HFFc6 (cell line): ENCODE data around the gene IGFN1. TPM values are rescaled to one million over a fixed set of nuclear protein-coding genes. Genes with fewer than 3 reads are reported as not detected.

ENCODE experiments used
- DNase-seq: peaks from one replicate; pipeline ENCODE4 v3.0.0-alpha.2; 2018
- H3K27ac Mint-ChIP-seq: 2 replicates; pipeline ENCODE4 v1.8.0; 2020; ENCODE audit warnings: mild to moderate bottlenecking, mixed read lengths
- H3K27me3 Mint-ChIP-seq: 2 replicates; pipeline ENCODE4 v1.8.0; 2021; ENCODE audit warnings: mild to moderate bottlenecking, moderate library complexity, mixed read lengths; ENCODE audit not compliant: insufficient read depth
- H3K36me3 Mint-ChIP-seq: 2 replicates; pipeline ENCODE4 v1.8.0; 2021; ENCODE audit warnings: low read depth, mixed read lengths
- H3K4me1 Mint-ChIP-seq: 2 replicates; pipeline ENCODE4 v1.8.0; 2020; ENCODE audit warnings: low read depth, mixed read lengths
- H3K4me3 Mint-ChIP-seq: 2 replicates; pipeline ENCODE4 v1.8.0; 2020; ENCODE audit warnings: mild to moderate bottlenecking, moderate library complexity, mixed read lengths
- H3K9me3 Mint-ChIP-seq: 2 replicates; pipeline ENCODE4 v1.8.0; 2020; ENCODE audit warnings: mild to moderate bottlenecking, mixed read lengths
- total RNA-seq, 6 experiments: library from RNA; stranded (reverse); fragmentation: NEBNext Ultra II Directional; extraction: Animal tissue kit (Norgen Biotek cat#: 25700); gene quantifications; 2 replicates in 1 of 6; 3 replicates in 5 of 6; pipeline ENCODE4 v1.2.3, GENCODE V29; 2021
- TF ChIP-seq, protein P1 (sequence below): fragments of 200-600 bp; sonication (generic); IDR thresholded peaks from 2 replicates; pipeline ENCODE4 v1.5.0; 2021; ENCODE audit warnings: antibody characterized with exemption, mild to moderate bottlenecking

The IGFN1 gene
- total RNA-seq, 6 experiments from 2014 or later, result not detected

DNA sequence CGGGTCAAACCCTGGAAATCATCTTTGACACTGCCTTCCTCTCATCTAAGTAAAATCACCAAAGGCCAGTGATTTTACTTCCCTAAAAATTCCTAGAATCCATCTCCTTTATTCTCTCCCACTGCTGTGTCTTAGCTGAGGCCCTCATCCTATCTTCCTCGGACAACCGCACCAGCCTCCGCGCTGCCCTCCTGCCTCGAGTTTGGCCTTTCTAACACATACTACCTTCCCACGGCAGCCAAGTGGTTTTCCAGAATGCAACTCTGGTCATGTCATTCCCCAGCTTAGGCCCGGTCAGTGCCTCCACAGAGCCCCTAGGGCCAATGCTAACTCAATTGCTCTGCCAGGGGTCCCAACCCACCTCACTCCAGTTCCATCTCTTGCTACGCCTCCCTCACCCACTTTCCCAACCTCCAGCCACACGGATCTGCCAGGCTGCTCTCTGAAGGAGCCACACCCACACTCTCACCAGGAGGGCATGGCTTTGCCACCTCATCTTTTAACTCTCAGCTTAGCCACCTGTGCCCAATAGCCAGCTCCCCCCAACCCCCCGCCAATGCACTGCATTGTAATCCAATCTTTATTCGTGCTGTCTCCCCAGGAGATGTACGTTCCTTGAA is 43.1 kb upstream of the IGFN1 start:
- no peak for DNase-seq
- TF ChIP-seq, protein P1, sequence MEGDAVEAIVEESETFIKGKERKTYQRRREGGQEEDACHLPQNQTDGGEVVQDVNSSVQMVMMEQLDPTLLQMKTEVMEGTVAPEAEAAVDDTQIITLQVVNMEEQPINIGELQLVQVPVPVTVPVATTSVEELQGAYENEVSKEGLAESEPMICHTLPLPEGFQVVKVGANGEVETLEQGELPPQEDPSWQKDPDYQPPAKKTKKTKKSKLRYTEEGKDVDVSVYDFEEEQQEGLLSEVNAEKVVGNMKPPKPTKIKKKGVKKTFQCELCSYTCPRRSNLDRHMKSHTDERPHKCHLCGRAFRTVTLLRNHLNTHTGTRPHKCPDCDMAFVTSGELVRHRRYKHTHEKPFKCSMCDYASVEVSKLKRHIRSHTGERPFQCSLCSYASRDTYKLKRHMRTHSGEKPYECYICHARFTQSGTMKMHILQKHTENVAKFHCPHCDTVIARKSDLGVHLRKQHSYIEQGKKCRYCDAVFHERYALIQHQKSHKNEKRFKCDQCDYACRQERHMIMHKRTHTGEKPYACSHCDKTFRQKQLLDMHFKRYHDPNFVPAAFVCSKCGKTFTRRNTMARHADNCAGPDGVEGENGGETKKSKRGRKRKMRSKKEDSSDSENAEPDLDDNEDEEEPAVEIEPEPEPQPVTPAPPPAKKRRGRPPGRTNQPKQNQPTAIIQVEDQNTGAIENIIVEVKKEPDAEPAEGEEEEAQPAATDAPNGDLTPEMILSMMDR, result no peak
- Mint-ChIP-seq H3K36me3 (peaks cover 49% of the 10 kb centered on the region), H3K4me3 (no peak overlapping the region), H3K9me3 (no peaks in the 10 kb centered on the region), H3K4me1 (no peaks in the 10 kb centered on the region), H3K27ac (no peak overlapping the region), H3K27me3 (peaks cover 1% of the 10 kb centered on the region; the same call in 1 of the 2 replicates)

DNA sequence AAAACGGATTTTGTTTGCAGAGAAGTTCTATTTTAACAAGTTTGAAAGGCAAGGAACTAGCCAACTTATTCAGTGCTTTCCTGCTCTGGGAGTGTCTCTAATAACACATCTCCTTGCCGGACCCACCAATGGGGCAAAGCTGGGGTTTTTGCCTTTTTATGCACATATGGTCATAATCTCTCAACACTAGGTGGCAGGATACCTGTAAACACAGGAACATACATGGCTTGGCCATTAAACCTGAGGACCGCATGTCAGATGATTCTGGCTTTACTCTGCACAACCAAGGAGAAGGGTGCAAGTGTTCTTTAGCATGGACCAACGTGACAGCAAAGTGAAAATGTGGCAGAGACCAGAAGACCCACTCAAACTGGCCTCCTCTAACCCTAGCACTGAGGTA is 41.2 kb upstream of the IGFN1 start:
- TF ChIP-seq, protein P1, result peak; percentile 77
- Mint-ChIP-seq H3K4me1 (peaks cover 7% of the 10 kb centered on the region), H3K36me3 (peaks cover 30% of the 10 kb centered on the region), H3K27ac (no peak overlapping the region), H3K9me3 (no peaks in the 10 kb centered on the region), H3K27me3 (peaks cover 1% of the 10 kb centered on the region; the same call in 1 of the 2 replicates), H3K4me3 (no peak overlapping the region)
- peak; percentile 40 for DNase-seq

DNA sequence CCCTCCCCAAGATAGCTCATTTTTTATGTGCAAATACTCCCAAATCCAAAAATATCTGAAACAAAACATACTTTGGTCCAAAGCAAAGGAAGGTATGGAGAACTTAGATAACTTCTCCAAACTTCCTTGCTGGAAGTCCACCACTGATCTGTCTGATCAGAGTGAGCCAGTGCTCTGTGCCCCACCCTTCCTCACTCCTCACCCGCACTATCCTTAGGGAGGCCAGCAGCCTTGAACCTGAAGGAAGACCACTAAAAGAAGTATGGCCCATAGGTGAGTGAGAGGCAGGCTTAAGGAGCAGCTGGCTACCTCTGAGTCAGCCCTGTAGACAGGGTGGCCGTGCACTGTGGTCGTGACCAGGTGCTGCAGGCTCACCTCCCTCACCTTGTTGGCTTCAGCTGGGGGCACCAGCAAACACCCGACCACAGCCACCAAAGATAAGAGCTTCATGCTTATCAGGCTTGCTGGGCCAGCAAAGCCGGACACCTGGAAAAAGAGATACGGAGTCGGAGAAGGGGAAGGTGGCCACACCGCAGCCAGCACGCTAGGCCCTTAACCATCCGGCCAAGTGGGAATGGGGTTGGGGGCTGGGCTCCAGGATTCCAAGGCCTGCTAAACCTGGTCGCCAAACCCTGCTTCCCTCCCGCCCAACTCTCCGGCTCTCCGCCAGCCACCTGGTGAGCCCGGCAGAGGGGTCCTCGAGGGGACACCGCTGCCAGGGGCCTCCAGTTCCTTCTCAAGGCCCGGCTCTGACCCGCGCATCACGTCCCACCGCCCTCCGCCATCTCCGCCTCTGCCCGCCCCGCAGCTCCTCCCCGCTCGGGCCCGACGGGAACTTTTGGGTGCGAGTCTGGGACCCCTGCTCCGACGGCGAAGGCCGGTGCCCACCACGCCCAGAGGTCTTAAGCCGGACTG is 36.9 kb upstream of the IGFN1 start:
- Mint-ChIP-seq H3K27me3 (peaks cover 16% of the 10 kb centered on the region), H3K36me3 (0 out of 2 replicates have a peak, but pooled peaks cover 10% of the 10 kb centered on the region), H3K27ac (peak overlapping the region; percentile 80), H3K4me1 (peaks cover 12% of the 10 kb centered on the region), H3K9me3 (no peaks in the 10 kb centered on the region), H3K4me3 (peak overlapping the region; percentile 89)
- TF ChIP-seq, protein P1, result no peak
- DNase-seq, result no peak

DNA sequence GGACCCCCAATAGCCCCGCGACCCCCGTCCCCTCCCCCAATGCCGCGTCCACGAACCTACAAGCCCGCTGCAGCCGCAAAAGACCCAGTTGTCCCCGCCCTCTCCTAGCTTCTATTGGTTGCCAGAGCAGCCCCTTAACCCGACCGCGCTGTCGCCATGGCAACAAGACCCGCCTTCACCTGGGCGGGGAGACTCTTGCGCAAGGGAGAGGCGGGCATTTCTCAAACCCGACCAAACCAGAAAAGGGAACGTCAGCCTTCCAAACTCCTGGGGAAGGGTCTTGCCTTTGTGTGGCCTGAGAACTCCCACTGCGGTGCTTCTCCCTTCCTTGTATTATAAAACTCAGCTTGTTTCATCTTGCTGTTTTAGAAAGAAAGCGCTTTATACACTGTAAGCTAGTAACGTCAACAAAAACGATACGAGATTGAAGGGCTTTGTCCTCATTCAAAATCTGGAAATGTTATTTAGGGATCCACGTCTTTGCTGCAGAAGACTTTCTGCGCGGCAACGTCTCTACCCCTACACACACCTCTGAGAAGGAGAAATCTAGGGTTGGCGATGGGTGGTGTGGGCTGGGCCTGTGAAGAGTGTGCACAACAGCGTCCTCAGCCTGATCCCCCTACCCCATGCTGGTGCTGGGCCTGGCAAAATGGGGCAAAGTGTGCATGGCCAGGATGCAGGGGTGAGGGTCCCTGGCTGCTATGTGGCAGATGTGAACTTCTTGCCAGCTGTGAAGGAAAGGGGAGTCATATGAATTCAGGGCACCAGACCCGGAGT is 36.0 kb upstream of the IGFN1 start, which contains the start of gene TMEM9:
TMEM9 (minus strand) TSS at position 86 of the 777 bp plus-strand sequence. CDS start 551 bp downstream, outside the sequence.
- peak within 1 kb of the TSS; percentile 80 for H3K27ac Mint-ChIP-seq
- DNase-seq, result peak; percentile 91
- H3K36me3 Mint-ChIP-seq, result 0 out of 2 replicates have a peak, but pooled peaks cover 6% of the 10 kb centered on the region
- H3K9me3 Mint-ChIP-seq, result no peaks in the 10 kb centered on the region
- H3K4me1 Mint-ChIP-seq, result peaks cover 12% of the 10 kb centered on the region
- TF ChIP-seq, protein P1, result no peak
- H3K27me3 Mint-ChIP-seq, result peaks cover 21% of the 10 kb centered on the region
- peak within 1 kb of the TSS; percentile 89 for H3K4me3 Mint-ChIP-seq

DNA sequence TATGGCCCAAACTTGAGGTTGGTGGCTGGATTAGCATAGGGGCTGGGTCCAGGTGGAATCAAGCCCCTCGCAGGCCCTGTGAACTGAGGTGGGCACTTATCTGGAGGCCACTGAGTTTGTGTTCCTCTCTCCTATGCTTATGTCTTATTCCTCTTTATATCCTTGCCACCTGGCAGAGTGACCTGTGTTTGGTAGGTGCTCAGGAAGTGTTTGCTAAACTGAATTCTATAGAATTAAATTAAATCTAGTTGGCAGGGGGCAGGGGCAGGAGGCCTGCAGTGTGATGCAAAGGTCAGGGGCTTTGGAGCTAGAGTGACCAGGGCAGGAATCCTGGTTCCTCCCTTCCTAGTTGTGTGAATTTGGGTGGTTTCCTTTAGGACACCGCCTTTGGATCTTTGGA is 35.3 kb upstream of the IGFN1 start:
- TF ChIP-seq, protein P1, result no peak
- Mint-ChIP-seq H3K27me3 (peaks cover 28% of the 10 kb centered on the region), H3K27ac (no peak overlapping the region), H3K9me3 (no peaks in the 10 kb centered on the region), H3K4me1 (peaks cover 12% of the 10 kb centered on the region), H3K4me3 (no peak overlapping the region), H3K36me3 (0 out of 2 replicates have a peak, but pooled peaks cover 6% of the 10 kb centered on the region)
- no peak for DNase-seq
